IgD-negative memory B cell (primary cell): ENCODE results near the gene RNF34. TPM values are rescaled to one million over a fixed set of nuclear protein-coding genes. Genes with fewer than 3 reads are reported as not detected.

ENCODE experiments used
- polyA plus RNA-seq: library from polyadenylated mRNA; unstranded; fragments of 300-500 nt; fragmentation: Illumina TruSeq; gene quantifications from one replicate; pipeline ENCODE4 v1.2.3, GENCODE V29; 2021

The RNF34 gene
- polyA plus RNA-seq, 1 donor from 2014 or later = 46.4 TPM

Other genes with a start within 250 kb of the RNF34 start
- gene P2RX4, start 190.0 kb upstream of the RNF34 start, polyA plus RNA-seq = 27.5 TPM
- 17.0 TPM for gene CAMKK2, start 103.4 kb upstream of the RNF34 start, polyA plus RNA-seq
- 130 TPM for gene ANAPC5, start 47.7 kb upstream of the RNF34 start, polyA plus RNA-seq
- gene KDM2B, start 180.9 kb downstream of the RNF34 start, polyA plus RNA-seq = 49.0 TPM
- gene ORAI1, start 226.4 kb downstream of the RNF34 start, polyA plus RNA-seq = 109 TPM